ENCODE results near the gene PLEKHB2. TPM values are rescaled to one million over a fixed set of nuclear protein-coding genes. Genes with fewer than 3 reads are reported as not detected.
A peak's percentile ranks its signal among the peaks of the same experiment; 100 is the strongest.

PLEKHB2 gene
- total and polyA plus RNA-seq, 9 of the 15 experiments (the other 6 are each of a cell fraction or from before 2014, with no cell fraction given), result 41.3 to 71.5 (median 50.2) TPM

GRCh38 chr2:131104487-131105155 lies 515 bp upstream of the PLEKHB2 start (continued):
- TF ChIP-seq, protein P1, sequence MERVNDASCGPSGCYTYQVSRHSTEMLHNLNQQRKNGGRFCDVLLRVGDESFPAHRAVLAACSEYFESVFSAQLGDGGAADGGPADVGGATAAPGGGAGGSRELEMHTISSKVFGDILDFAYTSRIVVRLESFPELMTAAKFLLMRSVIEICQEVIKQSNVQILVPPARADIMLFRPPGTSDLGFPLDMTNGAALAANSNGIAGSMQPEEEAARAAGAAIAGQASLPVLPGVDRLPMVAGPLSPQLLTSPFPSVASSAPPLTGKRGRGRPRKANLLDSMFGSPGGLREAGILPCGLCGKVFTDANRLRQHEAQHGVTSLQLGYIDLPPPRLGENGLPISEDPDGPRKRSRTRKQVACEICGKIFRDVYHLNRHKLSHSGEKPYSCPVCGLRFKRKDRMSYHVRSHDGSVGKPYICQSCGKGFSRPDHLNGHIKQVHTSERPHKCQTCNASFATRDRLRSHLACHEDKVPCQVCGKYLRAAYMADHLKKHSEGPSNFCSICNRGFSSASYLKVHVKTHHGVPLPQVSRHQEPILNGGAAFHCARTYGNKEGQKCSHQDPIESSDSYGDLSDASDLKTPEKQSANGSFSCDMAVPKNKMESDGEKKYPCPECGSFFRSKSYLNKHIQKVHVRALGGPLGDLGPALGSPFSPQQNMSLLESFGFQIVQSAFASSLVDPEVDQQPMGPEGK (CRISPR knock-in tag; IDR thresholded peaks at IDR 0.05; ENCODE audit: borderline replicate concordance), result no peak
- TF ChIP-seq ZNF316 (IDR thresholded peaks at IDR 0.05) (peak; percentile 69; the same call in 1 of the 2 replicates), ZNF133 (CRISPR knock-in tag; IDR thresholded peaks at IDR 0.05) (no peak), CBX2 (IDR thresholded peaks at IDR 0.05; ENCODE audit: insufficient read depth, low read length, poor library complexity, severe bottlenecking) (no peak), ZNF140 (CRISPR knock-in tag; IDR thresholded peaks at IDR 0.05) (no peak), CBFA2T2 (conservative IDR thresholded peaks at IDR 0.05) (no peak), MLLT1 (IDR thresholded peaks at IDR 0.05) (peak in 1 of 2 experiments; percentile 13; a peak in 1 of 4 replicates), USF1 (CRISPR knock-in tag; IDR thresholded peaks at IDR 0.05) (no peak), BRF1 (IDR thresholded peaks at IDR 0.05; ENCODE audit: borderline replicate concordance, extremely low read depth, insufficient read length) (no peak), CHD1 (IDR thresholded peaks at IDR 0.05; ENCODE audit: low read length) (no peak), ETS2 (tag; IDR thresholded peaks at IDR 0.05; ENCODE audit: borderline replicate concordance, poor library complexity, severe bottlenecking) (no peak), MAFK (IDR thresholded peaks at IDR 0.05; ENCODE audit: low read length) (no peak), ATF1 (CRISPR knock-in tag; IDR thresholded peaks at IDR 0.05) (no peak), ATF1 (tag; IDR thresholded peaks at IDR 0.05) (no peak), ATF6 (CRISPR knock-in tag; IDR thresholded peaks at IDR 0.05) (no peak), MEIS2 (IDR thresholded peaks at IDR 0.05; ENCODE audit: partially characterized antibody) (peak; percentile 65), GTF2A2 (tag; IDR thresholded peaks at IDR 0.05) (no peak), ZBTB33 (CRISPR knock-in tag; IDR thresholded peaks at IDR 0.05) (no peak), TARDBP (IDR thresholded peaks at IDR 0.05) (0 out of 2 replicates have a peak, but pooled peaks have one; percentile 45)
- TF ChIP-seq, protein P2, sequence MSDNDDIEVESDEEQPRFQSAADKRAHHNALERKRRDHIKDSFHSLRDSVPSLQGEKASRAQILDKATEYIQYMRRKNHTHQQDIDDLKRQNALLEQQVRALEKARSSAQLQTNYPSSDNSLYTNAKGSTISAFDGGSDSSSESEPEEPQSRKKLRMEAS (CRISPR knock-in tag; IDR thresholded peaks at IDR 0.05), result no peak; the same call in 1 of the 2 replicates
